ENCODE data around the gene SLC25A27.
"Not testable (repeated sequence)": the region's sequence is repeated elsewhere in the genome, so short reads cannot be mapped to it uniquely, and the experiment has no call there.

SLC25A27 gene

DNA sequence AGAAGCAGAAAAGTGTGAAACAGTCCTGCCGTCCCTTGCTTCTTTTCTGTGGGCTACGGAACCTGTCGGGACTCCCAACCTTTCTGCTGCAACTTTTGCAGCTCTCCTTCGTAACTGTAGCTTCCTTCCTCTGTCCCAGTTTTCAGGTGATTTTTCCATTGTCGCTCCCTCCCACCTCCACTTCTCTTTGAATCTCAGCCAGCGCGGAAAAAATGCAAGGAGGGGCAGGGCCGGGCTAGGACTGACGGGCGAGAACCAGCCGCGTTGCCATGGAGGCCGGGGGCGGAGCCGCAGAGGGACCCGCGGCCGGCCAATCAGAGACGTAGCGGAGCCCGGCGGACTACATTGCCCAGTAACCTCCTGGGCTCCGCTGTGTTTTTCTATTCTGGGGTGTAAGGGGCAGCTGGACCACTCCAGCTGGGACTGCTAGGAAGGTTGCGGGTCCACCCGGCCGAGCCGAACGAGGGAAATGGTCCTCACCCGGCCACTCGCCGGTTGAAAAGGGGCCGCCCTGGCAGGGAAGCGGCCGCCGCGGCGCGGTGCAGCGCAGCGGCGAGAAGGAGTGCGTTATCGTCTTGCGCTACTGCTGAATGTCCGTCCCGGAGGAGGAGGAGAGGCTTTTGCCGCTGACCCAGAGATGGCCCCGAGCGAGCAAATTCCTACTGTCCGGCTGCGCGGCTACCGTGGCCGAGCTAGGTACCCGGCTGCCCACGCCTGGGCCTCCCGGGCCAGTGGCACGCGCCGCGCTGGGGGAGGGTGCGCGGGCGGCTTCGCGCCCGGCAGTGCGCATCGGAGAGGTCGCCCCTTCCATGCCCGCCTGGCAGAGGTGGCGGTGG, at the start of gene SLC25A27, which contains the start of gene CYP39A1:
Gene SLC25A27 (plus strand): TSS at position 373 of the 836 bp plus-strand sequence. CDS start 218 bp downstream, at position 591.
Gene CYP39A1 (minus strand): TSS at position 216 of the 836 bp plus-strand sequence. CDS start 236 bp downstream, outside the sequence.
- DNase-seq, result peak; percentile 75

DNA sequence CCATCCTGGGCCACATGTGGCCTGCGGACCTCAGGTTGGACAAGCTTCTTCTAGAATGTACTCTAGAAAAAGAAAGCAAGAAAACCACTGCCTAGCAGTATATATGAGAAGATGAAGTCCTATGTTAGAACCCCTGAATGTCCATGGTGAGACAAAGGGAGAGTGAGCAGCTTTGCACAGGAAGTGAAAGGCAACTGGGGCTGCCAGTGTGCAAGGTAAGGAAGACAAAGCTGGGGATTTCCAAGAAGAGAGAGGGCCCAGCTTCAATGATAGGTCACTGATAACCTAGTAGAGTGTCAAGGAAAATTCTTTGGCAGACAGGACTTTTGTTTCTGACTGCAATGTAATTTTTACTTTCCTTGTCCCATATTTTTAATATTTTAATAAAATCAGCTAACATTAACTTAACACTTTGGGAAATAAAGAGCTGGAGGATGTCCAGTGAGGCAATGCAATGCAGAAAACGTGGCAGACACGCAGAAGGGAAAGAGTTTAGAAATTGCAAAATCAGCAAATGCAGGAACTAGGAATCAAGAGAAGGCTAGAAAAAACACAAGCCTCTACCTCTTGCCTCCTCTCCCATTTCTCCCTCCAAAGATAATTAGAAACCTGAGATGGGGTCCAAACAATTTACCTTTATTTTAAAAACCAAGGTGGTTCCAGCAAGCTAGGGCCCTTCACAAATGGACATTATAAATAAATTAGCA, 47.5 kb upstream of the SLC25A27 start:
- no peak for DNase-seq

- DNase-seq, result no peak
These were observed 46.4 kb upstream of the SLC25A27 start for GRCh38 chr6:46606338-46606737.

GRCh38 chr6:46610862-46611553, 41.8 kb upstream of the SLC25A27 start:
- DNase-seq, result no peak

- DNase-seq, result no peak
These were observed 40.1 kb upstream of the SLC25A27 start for GRCh38 chr6:46612645-46613044.

- no peak for DNase-seq
These were observed 34.0 kb upstream of the SLC25A27 start for GRCh38 chr6:46618726-46619125.

GRCh38 chr6:46626228-46626909, 26.4 kb upstream of the SLC25A27 start:
- no peak for DNase-seq

GRCh38 chr6:46626976-46627375, 25.8 kb upstream of the SLC25A27 start:
- DNase-seq, result no peak

GRCh38 chr6:46628498-46628897, 24.3 kb upstream of the SLC25A27 start:
- no peak for DNase-seq

- DNase-seq, result no peak
These were observed 23.8 kb upstream of the SLC25A27 start for GRCh38 chr6:46628976-46629375.

GRCh38 chr6:46629691-46630090, 23.1 kb upstream of the SLC25A27 start:
- no peak for DNase-seq

- DNase-seq, result no peak
These were observed 20.7 kb upstream of the SLC25A27 start for GRCh38 chr6:46632053-46632452.

GRCh38 chr6:46635462-46635861, 17.3 kb upstream of the SLC25A27 start:
- DNase-seq, result no peak

DNA sequence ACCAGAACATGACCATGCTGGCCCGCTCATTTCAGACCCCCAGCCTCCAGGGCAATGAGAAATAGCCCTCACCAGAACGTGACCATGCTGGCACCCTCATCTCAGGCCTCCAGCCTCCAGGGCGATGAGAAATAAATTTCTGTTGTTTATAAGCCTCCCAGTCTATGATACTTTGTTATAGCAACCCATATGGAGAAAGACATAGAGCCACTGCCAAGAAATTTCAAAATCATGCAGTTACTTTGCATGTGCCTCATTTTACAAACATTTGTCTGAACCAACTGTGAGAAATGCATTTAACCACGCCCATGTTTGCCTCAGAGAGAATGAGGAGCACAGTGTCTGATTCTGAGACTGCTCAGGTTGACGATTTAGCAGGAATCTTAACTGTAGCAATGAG, 15.6 kb upstream of the SLC25A27 start:
- DNase-seq, result no peak

DNA sequence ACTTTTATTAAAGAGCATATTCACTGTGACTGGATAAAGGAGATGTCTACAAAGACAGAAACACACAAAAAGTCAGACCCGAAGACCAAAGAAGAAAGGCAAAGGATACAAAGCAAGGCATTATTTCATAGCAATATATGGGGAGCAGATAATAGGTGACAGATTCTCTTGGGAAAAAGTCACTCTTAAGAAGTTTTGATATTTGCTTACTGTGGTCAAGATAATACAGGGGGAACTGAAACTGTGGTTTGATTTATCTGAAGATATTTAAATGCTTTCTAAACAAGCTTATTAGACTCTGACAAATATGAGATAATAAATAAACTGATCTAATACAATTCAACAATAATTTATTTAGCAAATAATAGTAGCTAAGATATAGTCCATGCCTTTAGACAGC, 14.8 kb upstream of the SLC25A27 start:
- no peak for DNase-seq

- no peak for DNase-seq
These were observed 14.1 kb upstream of the SLC25A27 start for GRCh38 chr6:46638650-46639049.

GRCh38 chr6:46642928-46643751, 9.6 kb upstream of the SLC25A27 start:
- no peak for DNase-seq

- no peak for DNase-seq
These were observed 7.5 kb upstream of the SLC25A27 start for GRCh38 chr6:46645265-46645664.

- not testable (repeated sequence) for DNase-seq
These were observed 4.7 kb upstream of the SLC25A27 start for GRCh38 chr6:46648108-46648507.

GRCh38 chr6:46648869-46649492, 3.8 kb upstream of the SLC25A27 start:
- no peak for DNase-seq

DNA sequence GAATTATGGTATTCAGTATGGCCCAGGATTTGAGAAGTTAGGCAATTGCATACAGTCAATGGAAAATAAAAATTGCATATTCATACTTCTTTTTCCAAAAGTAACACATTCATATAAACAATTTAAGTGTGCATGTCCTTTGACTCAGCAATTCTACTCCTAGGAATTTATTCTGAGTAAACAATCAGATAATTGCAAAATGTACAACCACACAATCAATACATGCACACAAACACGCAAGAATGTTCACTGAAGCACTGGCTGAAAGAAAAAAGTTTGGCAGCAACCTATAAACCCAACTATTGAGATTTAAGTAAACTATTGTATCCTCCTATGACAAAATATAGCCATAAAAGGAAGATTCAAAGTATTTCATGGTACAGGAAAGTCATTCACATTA, 1.8 kb upstream of the SLC25A27 start:
- DNase-seq, result no peak

Data from T1000 (cell line).